SK-N-SH (cell line): ENCODE measurements around the gene HEPACAM. TPM values are rescaled to one million over a fixed set of nuclear protein-coding genes. Genes with fewer than 3 reads are reported as not detected.

ENCODE experiments used
- CTCF ChIA-PET: fragments of 300-600, 350-600 bp; formaldehyde crosslinking; extraction: SDS; loops from one replicate; lab custom pipeline; 2021; lab: Yijun Ruan, JAX
- POLR2A ChIA-PET: fragments of 350-600 bp; sonication (Branson Sonifier 250); formaldehyde crosslinking; extraction: SDS; loops from one replicate; lab custom pipeline; 2020; ENCODE audit warnings: antibody characterized with exemption, inconsistent platforms; lab: Yijun Ruan, JAX
- DNase-seq: peaks from one replicate; pipeline ENCODE4 v3.0.0; 2012
- H2AFZ ChIP-seq: fragments of 200-600 bp; sonication (generic); 2 replicates; pipeline ENCODE4 v1.8.1; 2016; ENCODE audit warnings: antibody characterized with exemption, mild to moderate bottlenecking, low read depth
- H3F3A ChIP-seq: fragments of 200-600 bp; sonication (generic); replicated peaks from 2 replicates; pipeline ENCODE3; 2016; ENCODE audit warnings: antibody characterized with exemption, mild to moderate bottlenecking; ENCODE audit not compliant: insufficient read depth
- H3K27ac ChIP-seq, 2 experiments: fragments of 200-500 bp in 1 of 2; fragments of 200-600 bp in 1 of 2; sonication (Bioruptor generic) in 1 of 2; sonication (generic), shearing (Covaris generic) in 1 of 2; 2 replicates each; pipeline versions ENCODE4 v1.5.1 to v1.6.1; 2014 to 2016; ENCODE audit warnings: low read depth in 2 of 2, inconsistent platforms in 1 of 2, low read length in 1 of 2, mild to moderate bottlenecking in 1 of 2, mixed read lengths in 1 of 2
- H3K27me3 ChIP-seq: fragments of 200-600 bp; sonication (generic), shearing (Covaris generic); 2 replicates; pipeline ENCODE4 v1.6.1; 2016; ENCODE audit warnings: mixed run types; ENCODE audit not compliant: insufficient read depth
- H3K36me3 ChIP-seq, 2 experiments: fragments of 200-500 bp in 1 of 2; fragments of 200-600 bp in 1 of 2; sonication (Bioruptor generic) in 1 of 2; sonication (generic) in 1 of 2; replicated peaks in 1 of 2; 2 replicates each; pipeline versions ENCODE3 to v1.5.1; 2014 to 2016; ENCODE audit warnings: low read length in 1 of 2, mild to moderate bottlenecking in 1 of 2; ENCODE audit not compliant: insufficient read depth in 2 of 2, control insufficient read depth in 1 of 2
- H3K4me1 ChIP-seq, 2 experiments: fragments of 200-500 bp in 1 of 2; fragments of 200-600 bp in 1 of 2; sonication (Bioruptor generic) in 1 of 2; sonication (generic), shearing (Covaris generic) in 1 of 2; 2 replicates each; pipeline versions ENCODE4 v1.5.1 to v1.6.1; 2014 to 2016; ENCODE audit warnings: low read depth in 1 of 2, low read length in 1 of 2, mixed run types in 1 of 2; ENCODE audit not compliant: insufficient read depth in 2 of 2, control insufficient read depth in 1 of 2
- H3K4me2 ChIP-seq: fragments of 200-600 bp; sonication (generic), shearing (Covaris generic); 2 replicates; pipeline ENCODE4 v1.6.1; 2017; ENCODE audit warnings: mixed run types
- H3K4me3 ChIP-seq, 2 experiments: fragments of 200-500 bp in 1 of 2; fragments of 200-600 bp in 1 of 2; sonication (Bioruptor generic) in 1 of 2; sonication (generic), shearing (Covaris generic) in 1 of 2; 2 replicates each; pipeline versions ENCODE4 v1.5.1 to v1.8.1; 2014 to 2016; ENCODE audit warnings: low read depth in 2 of 2, inconsistent platforms in 1 of 2, low read length in 1 of 2, mild to moderate bottlenecking in 1 of 2, mixed read lengths in 1 of 2, moderate library complexity in 1 of 2
- H3K79me2 ChIP-seq: fragments of 200-600 bp; sonication (generic); 2 replicates; pipeline ENCODE4 v1.8.1; 2017; ENCODE audit warnings: mild to moderate bottlenecking; ENCODE audit not compliant: insufficient read depth
- H3K9ac ChIP-seq: fragments of 200-600 bp; sonication (generic); 2 replicates; pipeline ENCODE4 v1.6.1; 2017; ENCODE audit warnings: mixed run types
- H3K9me2 ChIP-seq: fragments of 200-600 bp; sonication (generic); 2 replicates; pipeline ENCODE4 v1.6.1; 2017; ENCODE audit warnings: mixed run types
- H3K9me3 ChIP-seq: fragments of 200-600 bp; sonication (generic); 2 replicates; pipeline ENCODE4 v1.6.1; 2017; ENCODE audit warnings: mixed run types, mild to moderate bottlenecking, moderate library complexity
- H4K20me1 ChIP-seq: fragments of 200-600 bp; sonication (generic); 2 replicates; pipeline ENCODE4 v1.6.1; 2017; ENCODE audit warnings: mild to moderate bottlenecking, mixed run types; ENCODE audit not compliant: insufficient read depth
- CTCF ChIP-seq: fragments of 200-600 bp; sonication (generic); IDR thresholded peaks from 2 replicates; pipeline ENCODE4 v1.6.1; 2017; ENCODE audit warnings: antibody characterized with exemption, mild to moderate bottlenecking, moderate library complexity
- ELF1 ChIP-seq: IDR thresholded peaks from 2 replicates; pipeline ENCODE4 v1.4.0; 2012
- EP300 ChIP-seq, 2 experiments: IDR thresholded peaks; 2 replicates each; pipeline versions ENCODE4 v1.4.0 to v1.6.1; 2012; ENCODE audit warnings: borderline replicate concordance in 1 of 2, low read depth in 1 of 2, low read length in 1 of 2
- EZH2phosphoT487 ChIP-seq: fragments of 200-600 bp; sonication (generic); IDR thresholded peaks from 2 replicates; pipeline ENCODE4 v1.6.1; 2017; ENCODE audit warnings: low read depth, mixed run types, mild to moderate bottlenecking, antibody characterized with exemption, moderate library complexity, borderline replicate concordance
- FOSL2 ChIP-seq: IDR thresholded peaks from 2 replicates; pipeline ENCODE4 v1.4.0; 2012; ENCODE audit warnings: low read depth, mild to moderate bottlenecking, moderate library complexity, borderline replicate concordance
- IRF3 ChIP-seq: fragments of 150-350 bp; IDR thresholded peaks from 2 replicates; pipeline ENCODE4 v1.6.1; 2016; ENCODE audit warnings: mild to moderate bottlenecking, low read depth, low read length
- MXI1 ChIP-seq: IDR thresholded peaks from 2 replicates; pipeline ENCODE4 v1.6.1; 2012; ENCODE audit warnings: mild to moderate bottlenecking, low read depth, low read length, improper control_type of control experiment
- NFIC ChIP-seq: IDR thresholded peaks from 2 replicates; pipeline ENCODE4 v1.4.0; 2012; ENCODE audit warnings: borderline replicate concordance
- NRF1 ChIP-seq: IDR thresholded peaks from 2 replicates; pipeline ENCODE4 v1.6.1; 2012; ENCODE audit warnings: low read depth, mild to moderate bottlenecking, low read length
- POLR2AphosphoS5 ChIP-seq: IDR thresholded peaks from 2 replicates; pipeline ENCODE4 v1.6.1; 2012; ENCODE audit warnings: low read depth, low read length
- RCOR1 ChIP-seq: fragments of 150-350 bp; IDR thresholded peaks from 2 replicates; pipeline ENCODE4 v1.6.1; 2017; ENCODE audit warnings: antibody characterized with exemption, low read length
- SMC3 ChIP-seq: IDR thresholded peaks from 2 replicates; pipeline ENCODE4 v1.6.1; 2012; ENCODE audit warnings: low read depth, low read length, improper control_type of control experiment
- TAF1 ChIP-seq: IDR thresholded peaks from 2 replicates; pipeline ENCODE4 v1.6.1; 2012; ENCODE audit warnings: low read depth, mild to moderate bottlenecking, low read length, moderate library complexity, borderline replicate concordance
- TCF12 ChIP-seq: IDR thresholded peaks from 2 replicates; pipeline ENCODE4 v1.4.0; 2012
- TEAD4 ChIP-seq: IDR thresholded peaks from 2 replicates; pipeline ENCODE4 v1.4.0; 2012; ENCODE audit warnings: mild to moderate bottlenecking, borderline replicate concordance; ENCODE audit not compliant: insufficient read depth
- USF1 ChIP-seq: IDR thresholded peaks from 2 replicates; pipeline ENCODE4 v1.4.0; 2012; ENCODE audit warnings: low read depth, borderline replicate concordance
- YY1 ChIP-seq: IDR thresholded peaks from 2 replicates; pipeline ENCODE4 v1.4.0; 2012; ENCODE audit warnings: low read depth, mild to moderate bottlenecking
- ZBTB33 ChIP-seq: IDR thresholded peaks from 2 replicates; pipeline ENCODE4 v1.4.0; 2012; ENCODE audit warnings: low read depth, borderline replicate concordance
- WGBS: methylation state at CpG from one replicate; pipeline ENCODE4 v1.1.6; 2017; ENCODE audit warnings: low lambda C conversion rate; 5-methylcytosine and 5-hydroxymethylcytosine counted together
- polyA plus RNA-seq, 3 experiments: library from polyadenylated mRNA; depleted of rRNA; stranded (reverse); fragments of >200 nt; gene quantifications; 2 replicates each; pipeline ENCODE4 v1.2.3, GENCODE V29; 2012

The HEPACAM gene
- polyA plus RNA-seq, 1 of the 3 experiments (the other 2 are of a cell fraction), result not detected

- TF ChIP-seq CTCF, result no peak
- TF ChIP-seq SMC3, result no peak
These were observed 45.0 kb downstream of the HEPACAM start (continued) for GRCh38 chr11:124890683-124891372.

- DNase-seq, result peak; percentile 1
- Histone ChIP-seq H3F3A (no peaks in the 10 kb centered on the region), H3K9me3 (no peaks in the 10 kb centered on the region), H3K36me3 (no peaks in the 10 kb centered on the region), H3K27ac (no peak overlapping the region), H3K9me2 (no peaks in the 10 kb centered on the region), H2AFZ (no peak overlapping the region), H3K4me1 (no peaks in the 10 kb centered on the region), H3K4me2 (no peak overlapping the region), H3K79me2 (no peaks in the 10 kb centered on the region), H3K9ac (no peak overlapping the region), H3K27me3 (no peaks in the 10 kb centered on the region), H4K20me1 (no peaks in the 10 kb centered on the region), H3K4me3 (no peak overlapping the region)
- TF ChIP-seq RCOR1 (no peak), ZBTB33 (no peak), IRF3 (no peak), NRF1 (no peak), EP300 (IDR thresholded peaks at IDR 0.05; ENCODE audit: borderline replicate concordance in 1 of 2, low read depth in 1 of 2, low read length in 1 of 2) (no peak), YY1 (no peak), MXI1 (no peak), ELF1 (no peak), EZH2phosphoT487 (no peak), TCF12 (no peak), SMC3 (no peak), USF1 (no peak), TAF1 (no peak), POLR2AphosphoS5 (no peak), NFIC (no peak), TEAD4 (no peak), FOSL2 (no peak)
- ChIA-PET POLR2A (no interaction called here), CTCF (interaction anchor here (1.1 to 4.1 kb wide), 4 partner anchors 14 to 538 kb away, joined by 3 to 23 read pairs (median 7); no protein-coding TSS in a partner anchor)
- WGBS, result 79% methylated on average over 2 of the region's 2 CpGs
These were observed 45.7 kb downstream of the HEPACAM start for GRCh38 chr11:124890151-124890550.
